ENCODE measurements around the gene BARHL2.
A peak's percentile ranks its signal among the peaks of the same experiment; 100 is the strongest.

BARHL2 gene

DNA sequence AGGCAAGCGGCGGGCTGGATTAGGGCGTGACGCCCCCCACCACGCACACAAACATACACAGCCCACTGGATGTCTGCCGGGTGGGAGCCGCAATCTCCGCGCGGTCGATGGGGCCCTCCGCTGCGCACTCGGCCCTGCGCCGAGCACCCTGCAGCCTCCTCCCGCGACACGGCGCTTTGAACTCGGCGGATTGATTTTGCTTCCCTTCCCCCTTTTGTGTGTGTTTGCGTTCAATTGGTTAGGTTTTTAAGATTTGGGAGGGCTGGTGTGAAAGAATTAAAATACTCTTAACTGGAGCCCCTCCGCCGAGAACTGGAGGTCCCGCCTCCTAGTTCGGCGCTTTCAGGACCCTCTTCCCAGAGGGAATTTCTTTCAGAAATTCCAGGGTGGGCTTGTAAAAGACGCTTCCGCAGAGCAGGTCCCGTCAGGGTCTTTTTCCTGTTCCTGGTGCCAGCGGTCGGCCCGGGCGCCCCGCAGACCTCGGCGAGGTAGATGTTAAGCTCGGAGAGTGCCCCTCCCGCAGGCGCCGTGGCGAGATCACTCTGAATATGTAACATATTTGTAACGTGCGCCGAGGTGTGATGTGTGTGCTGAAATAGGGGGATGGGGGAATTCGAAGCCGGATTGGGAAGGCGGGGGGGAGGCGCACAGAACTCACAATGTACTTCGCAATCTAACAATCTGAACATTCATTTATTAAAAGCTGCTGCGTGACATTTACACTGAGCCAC lies 8.0 kb upstream of the BARHL2 start:
- DNase-seq (ENCODE audit: low read depth in 3 of 3) = no peak

DNA sequence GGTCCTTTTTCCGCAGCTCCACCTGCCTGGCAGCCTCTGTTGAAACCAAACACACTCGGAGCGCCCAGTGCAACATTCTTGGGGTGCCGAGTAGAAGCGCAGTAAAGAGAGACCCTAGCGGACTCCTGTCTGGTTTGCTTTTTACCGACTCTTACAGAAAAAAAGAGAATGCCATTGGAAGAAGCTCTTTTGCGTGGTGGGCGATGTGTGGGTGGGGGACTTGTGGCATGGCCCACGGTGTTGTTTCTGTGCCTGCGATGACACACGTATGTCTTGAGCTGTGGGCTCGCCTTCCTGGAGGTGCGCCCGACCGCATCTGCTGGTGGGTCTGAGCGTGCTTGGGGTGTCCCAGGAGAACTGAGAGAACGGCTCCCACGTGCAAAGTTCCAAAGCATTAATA lies 7.3 kb upstream of the BARHL2 start:
- DNase-seq (ENCODE audit: low read depth in 3 of 3) = no peak

DNA sequence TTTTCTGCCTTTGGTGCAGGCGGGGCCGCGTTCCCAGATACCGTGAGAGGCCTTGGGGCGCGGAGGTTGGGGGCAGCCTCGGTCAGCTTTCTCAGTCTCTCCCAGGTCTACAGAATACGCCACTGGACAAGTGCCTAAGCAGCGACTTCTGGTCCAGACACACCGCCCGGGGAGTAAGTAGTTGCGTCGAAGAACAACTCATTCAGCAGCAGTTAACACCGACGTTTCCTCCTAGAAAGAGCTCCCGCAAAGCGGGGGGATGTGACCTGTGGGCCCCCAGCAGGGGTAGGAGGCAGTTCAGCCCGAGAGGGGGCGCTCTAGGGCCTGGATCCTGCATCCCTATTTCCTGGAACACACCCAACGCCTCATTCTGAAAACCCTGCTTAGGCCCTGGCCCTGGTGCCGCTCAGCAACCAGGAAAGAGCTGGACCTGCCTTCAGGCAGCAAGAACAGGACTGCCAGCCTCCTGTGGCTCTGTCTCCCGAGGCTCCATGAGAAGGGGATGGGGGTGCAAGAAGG lies 6.5 kb upstream of the BARHL2 start:
- no peak for DNase-seq (ENCODE audit: low read depth in 3 of 3)

DNA sequence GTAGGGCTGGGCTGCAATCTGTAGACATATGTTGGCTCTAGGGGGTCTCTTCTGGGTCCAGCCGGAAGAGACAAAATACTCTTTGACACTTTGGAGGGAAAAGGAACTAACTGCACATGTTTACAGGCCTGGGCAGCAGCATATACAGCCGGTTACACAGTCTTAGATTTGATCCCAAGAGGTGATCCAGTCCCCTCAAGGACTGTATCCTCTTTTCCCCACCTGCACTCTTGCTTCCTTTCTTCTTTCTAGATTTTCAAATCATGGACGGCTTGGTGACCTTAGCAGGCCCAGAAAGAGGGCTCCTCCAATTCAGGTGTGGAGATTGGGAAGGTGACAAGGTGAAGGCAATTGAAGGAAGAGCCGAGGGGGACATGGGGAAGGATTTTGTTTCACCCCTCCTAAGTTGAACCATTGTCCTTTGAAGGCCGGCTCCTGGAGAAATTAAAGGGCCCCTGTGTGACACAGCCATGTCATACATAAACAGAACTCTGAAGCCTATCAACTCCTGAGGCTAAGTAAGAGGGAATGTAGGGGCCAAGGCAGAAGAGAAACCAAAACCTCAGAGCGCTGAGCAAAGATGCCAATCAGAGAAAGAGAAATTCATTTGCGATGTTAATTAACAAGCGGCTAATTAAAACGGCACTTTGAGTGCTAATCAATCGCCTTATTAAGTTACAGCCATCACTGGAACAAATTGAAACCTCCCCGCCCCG lies 5.9 kb upstream of the BARHL2 start:
- DNase-seq (ENCODE audit: low read depth in 3 of 3) = no peak

DNA sequence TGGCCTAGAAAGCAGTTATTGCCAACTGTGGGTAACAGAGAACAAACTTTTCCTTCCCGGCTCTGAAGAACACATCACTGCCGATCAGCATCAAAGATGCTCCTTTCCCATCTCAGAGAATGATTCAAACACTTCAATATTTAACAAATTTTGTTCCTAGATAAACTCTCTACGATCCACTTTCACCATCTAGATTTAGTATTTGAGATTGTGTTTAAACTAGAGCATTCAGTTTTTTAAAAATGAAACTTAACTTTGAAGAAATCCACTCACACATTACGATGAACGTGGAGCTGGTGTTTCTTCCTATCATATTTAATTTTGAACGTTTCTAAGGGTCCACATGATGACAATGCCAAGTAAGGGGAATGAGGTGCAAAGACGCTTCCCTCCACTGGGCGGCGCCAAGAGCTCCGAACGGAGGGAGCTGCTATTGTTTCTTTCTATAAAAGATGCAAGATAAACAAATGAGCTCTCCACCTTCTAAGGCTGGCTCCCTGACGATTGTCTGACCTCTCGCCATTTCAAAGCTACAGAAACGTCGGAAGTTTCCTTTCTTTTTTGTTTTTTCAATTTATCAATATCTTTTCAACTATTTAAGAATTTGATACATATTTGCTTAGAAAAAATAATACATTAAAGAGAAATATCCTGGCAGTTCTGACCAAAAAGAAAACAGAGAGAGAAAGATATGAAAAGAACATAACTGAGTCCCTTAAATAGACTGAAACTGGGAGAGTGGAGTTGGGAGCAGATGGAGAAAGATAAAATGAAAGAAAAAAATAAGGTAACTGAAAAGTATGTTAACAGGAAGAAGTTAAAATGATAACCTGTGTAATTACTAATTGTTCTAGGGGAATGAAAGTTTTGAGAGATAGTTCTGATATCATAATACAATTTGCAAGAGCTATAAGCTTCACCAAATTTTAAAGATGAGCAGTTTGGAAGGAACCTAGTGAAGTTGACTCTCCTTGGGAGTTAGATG lies 4.4 kb upstream of the BARHL2 start:
- DNase-seq (ENCODE audit: low read depth in 3 of 3) = peak in 1 of 3 donors; percentile 41

DNA sequence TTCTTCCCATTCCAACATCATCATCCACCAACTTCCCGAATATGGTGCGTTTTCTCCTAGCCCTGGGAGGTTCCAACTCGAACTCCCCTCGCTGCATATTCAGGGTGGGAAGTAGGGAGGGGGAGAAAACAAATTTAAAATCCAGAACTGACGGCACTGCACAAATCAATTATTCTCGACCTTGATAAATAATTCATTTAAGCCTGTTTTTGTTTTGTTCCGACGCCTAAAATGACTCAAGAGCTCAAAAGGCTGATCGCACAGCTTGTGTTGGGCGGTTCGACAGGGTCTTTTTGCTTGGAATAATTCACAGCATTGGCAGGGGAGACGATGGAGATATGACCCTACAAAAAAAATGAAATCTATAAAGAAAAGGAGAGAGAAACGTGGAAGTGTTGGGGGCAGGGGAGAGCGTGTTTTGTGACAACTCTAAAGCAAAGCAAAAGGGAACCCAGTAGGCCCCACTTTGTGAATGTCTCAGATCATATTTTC lies 3.1 kb upstream of the BARHL2 start:
- no peak for DNase-seq (ENCODE audit: low read depth in 3 of 3)

DNA sequence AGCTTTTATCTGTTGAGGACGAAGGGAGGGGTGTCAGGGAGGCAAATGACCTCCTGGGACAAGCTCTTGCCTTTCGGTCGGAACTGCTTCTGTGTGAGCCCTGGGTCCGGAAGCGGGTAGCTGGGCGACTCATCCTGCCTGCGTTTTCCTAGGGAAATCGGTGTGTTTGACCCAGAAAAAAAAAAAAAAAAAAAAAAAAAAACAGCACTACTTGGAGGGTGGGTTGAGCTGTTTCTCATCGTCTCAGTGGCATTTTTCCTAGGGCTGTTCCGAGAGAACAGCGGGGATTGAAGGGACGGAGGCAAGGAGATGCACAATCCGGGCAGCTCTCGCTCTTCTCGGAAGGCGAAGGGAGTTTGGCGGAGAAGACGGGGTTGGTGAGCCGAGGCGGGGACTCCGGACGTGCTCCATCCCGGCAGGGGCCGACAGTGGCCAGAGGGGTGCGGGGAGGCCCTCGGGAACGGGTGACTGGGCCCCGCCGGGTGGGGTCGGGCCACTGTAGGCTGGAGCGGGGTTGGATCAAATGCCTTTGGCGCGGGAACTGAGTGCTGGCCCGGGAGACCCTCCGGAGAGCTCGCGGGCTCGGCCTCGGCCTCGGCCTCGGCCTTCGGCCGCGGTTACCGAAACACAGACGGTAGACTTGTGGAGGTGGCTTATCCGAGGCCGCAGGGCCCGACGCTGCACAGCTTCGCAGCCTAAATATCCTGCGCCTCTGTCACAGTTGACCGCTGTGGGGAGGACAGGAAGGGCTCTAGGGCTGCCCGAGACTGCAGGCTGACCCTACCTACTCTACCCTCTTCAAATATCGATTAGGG lies 2.4 kb upstream of the BARHL2 start:
- no peak for DNase-seq (ENCODE audit: low read depth in 3 of 3)

DNA sequence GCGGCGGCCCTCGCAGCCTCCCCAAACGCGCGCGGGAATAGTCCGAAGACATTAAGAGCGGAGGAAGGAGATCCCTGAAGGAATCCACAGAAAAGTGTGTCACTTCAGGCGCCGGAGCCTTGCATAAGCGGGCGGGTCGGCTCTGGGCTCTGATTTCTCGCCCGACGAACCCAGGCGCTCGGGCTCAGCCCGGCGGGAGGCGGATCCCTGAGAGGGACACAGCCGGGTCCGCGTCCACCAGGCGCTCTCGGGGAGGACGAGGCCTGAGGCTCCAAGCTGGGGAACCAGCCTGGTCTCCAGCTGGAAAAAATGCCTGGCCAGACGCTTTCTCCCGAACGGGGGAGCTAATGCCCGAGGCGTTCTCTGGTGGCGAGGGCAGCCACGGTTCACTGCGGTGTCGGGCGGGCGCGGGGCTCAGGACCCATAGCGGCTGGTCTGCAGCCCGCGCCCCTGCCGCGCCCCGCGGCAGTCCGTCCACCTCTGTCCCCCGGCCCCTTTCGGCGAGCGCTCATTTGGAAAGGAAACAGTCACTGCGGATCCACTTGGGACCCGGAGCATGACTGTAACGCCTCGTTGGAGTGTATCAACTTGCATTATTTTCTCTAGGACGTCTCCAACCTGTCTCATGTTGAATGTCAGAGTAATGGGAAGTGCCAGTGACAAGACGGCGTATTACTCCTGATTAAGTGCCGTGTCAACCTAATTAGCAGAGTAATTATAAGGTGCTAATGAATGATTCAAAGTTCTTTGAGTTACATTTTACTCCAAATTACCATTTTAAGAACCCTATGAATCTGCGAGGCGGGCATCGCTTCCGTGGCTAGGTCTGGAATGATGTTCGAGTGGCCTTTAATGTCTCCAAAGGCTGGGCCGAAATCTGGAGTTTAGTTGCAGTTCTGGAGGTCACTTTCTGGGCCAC lies 1.6 kb upstream of the BARHL2 start:
- no peak for DNase-seq (ENCODE audit: low read depth in 3 of 3)

DNA sequence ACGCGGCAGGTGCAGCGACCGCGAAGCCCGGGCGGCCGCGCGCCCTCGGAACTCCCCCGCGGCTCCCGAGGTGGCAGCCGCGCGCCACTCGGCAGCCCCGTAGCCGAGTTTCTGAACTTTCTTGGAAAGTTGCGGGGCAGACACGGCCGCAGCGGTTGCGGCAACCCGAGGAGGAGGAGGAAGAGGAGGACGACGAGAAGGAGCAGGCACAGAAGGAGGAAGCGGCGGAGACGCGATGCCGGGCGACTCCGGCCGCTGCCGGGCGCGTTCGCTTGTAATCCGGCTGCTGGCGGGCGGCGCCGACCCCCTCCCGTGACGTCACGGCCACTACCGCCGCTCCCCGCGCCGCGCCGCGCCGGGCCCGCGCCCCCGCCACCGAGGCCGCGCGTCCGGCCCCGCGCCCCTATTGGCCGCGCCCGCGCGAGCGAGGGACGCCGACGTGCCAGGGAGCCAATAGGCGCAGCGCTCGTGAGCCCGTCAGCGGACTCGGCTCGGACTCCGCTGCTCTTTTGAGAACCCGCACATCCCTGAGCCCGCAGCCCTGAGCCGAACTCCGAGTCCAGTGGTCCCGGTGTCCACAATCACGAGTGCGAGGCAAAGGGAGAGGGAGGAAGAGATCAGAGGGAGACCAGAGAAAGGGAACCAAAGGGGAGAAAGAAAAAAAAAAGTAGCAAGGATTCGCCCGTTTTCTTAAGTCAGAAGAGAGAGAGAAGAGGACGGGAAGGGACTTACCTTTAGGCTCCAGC lies 736 bp upstream of the BARHL2 start:
- DNase-seq (ENCODE audit: low read depth in 3 of 3) = no peak

DNA sequence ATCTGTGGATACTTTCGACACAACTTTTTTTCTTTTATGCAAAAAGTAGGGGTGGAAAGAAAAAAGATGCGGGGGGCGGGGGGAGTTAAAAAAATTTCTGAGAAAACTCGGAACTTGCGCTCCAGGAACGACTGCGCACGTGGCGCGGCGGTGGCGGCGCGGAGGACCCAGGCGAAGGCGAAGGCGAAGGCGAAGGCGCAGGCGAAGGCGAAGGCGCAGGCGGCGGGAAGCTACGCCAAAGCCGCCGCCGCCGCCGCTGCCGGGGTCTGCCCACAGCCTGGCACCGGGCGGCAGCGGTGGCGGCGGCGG lies 208 bp upstream of the BARHL2 start:
- no peak for DNase-seq (ENCODE audit: low read depth in 3 of 3)

DNA sequence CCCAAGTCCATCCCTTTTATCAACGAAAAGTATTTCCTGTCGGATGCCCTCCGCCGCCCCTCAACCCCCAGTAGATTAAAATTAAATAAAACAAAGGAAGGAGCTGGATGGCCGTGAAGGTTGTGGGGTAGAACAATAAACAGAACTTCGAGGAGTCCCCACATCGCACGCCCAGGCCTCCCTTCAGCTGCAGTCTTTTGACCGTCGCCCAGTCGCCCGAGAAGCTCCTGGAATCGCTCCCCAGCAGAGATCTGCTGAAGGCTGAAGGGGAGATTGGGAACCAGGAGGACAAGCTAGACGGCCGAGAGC lies 905 bp downstream of the BARHL2 start:
- DNase-seq (ENCODE audit: low read depth in 3 of 3) = no peak

DNA sequence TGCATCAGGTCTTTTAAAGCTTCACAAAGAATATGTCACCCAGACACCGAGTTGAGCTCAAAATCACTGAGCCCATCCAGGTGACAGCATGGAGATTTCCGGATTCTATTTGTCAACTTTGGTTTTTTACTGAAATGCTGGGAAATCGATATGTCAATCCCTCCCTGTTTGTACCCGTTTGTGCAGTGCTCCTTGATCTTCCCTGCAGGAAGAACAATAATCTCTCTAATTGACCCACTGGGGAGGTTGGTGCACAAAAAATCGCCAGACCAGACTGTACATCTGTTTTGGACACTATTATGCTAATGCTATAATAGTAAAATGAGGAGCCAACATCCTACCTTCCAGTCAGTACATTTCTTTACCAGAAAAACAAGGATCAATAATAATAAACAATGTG lies 1.8 kb downstream of the BARHL2 start:
- no peak for DNase-seq (ENCODE audit: low read depth in 3 of 3)

DNA sequence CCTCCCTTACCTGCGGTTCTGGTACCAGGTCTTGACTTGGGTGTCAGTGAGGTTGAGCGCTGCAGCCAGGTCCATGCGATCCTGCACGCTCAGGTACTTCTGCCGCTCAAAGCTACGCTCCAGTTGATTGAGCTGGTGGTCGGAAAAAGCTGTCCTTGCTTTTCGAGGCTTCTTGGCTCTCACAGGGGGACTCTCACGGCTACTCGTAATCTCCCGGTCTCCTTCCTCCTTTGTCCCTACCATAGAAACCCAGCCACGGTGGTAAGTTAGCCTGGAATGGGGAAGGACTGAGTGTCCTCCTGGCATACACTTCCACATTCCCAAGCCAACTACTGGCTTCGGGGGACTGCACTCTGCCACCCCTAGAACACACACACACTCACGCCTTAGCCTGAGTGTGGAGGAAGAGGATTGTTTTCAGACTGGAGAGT lies 2.6 kb downstream of the BARHL2 start:
- no peak for DNase-seq (ENCODE audit: low read depth in 3 of 3)

DNA sequence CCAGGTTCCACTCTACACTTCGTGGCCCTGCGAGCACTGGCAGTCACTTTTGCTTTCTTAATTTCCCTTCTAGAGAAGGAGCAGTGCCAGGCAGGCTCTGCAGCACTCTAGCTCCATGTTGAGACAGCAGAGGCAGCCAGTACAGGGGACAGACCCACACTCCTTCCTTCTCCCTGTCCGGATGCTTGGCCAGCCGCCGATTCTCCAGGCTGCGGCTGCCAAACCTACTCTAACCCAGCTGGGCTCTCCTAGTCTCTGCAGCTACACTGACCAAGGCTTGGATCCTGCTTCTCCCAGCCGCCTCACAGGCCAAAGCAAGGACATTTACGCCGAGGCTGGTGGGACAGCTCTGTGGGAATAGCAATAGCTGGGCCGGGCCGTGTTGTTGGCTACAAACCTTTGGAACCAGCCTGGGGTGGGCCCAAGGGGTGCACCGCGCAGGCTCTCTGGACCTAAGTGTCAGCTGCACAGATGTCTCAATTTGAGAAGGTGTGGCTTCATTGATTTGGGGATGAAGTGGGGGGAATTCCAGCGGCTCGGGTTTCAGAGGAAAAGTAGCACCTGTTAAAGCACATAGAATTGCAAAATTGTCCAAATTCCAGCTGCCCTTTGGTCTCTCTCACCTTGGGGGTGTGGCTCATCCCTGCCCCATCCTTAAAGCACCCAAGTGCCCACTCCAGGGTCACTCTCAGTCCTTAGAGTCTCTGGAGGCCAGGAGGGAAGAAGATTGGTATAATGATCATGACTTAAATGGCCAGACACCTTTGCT lies 3.2 kb downstream of the BARHL2 start:
- no peak for DNase-seq (ENCODE audit: low read depth in 3 of 3)

DNA sequence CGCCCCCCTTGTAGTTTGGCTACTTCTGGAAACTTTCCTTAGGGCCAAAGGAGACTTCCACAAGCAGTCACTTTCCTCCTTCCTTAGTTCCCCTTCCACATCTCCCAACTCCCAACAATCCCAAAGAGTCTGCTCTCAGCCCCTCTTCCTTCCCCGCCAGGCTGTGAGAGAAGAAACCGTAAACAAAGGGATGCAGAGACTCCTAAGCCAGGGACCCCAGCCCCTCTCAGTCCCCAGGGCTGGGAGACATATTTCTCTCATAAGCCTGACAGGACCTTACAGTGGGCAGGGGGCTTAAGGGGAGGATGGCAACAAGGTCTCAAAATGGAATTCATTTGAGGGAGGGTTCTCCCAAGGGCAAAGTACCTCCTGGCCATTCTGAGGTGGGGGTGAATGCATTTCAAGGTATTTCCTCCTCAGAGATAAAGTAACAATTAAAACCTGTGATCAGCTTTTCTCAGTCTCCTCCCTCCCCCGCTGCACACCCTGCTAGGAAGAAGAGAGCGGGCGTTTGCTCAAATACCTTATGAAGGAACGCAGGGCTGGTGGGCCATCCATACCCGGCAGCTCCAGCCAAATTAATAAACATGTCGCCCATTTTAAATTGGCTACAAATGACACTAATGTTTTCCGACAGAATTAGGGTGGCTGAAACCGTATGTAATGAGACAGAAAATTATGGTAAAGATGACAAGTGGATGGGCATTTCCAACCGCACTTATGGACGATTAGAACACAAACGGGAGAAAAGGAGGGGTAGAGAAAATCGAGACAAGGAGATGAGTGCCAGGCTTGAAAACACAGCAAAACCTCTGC lies 4.0 kb downstream of the BARHL2 start:
- no peak for DNase-seq (ENCODE audit: low read depth in 3 of 3)

DNA sequence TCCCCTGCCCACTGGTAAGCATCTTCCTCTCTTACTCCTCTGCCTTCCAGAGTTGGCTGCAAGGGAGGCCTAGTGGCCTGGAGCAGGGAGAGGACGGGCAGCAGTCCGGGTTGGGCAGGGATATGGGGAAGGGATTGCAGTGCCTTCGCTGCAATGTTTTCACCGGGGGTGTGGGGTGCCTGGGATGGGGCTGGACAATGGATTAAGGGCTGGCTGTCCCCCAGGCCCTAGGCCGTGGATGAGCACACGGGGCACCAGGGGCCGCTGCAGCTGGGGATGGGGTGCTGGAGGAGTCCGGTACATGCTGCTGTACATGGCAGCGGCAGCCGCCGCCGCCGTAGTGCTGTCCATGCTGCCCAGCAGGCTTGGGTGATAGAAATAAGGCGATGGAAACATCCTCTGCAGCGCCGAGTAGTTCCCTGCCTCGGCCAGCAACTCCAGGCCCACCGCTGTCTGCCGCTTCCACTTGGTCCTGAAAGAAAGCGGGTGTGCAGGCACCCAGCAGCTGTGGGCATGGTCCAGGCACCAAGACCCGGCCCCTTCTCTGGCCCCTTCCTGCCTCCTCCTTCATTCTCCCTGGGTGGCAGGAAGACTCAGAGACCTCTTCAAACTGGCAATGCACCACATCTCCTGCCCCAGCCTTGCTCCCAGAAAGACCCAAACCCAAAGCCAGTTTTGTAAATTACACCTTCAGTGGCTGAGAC lies 4.8 kb downstream of the BARHL2 start:
- no peak for DNase-seq (ENCODE audit: low read depth in 3 of 3)

DNA sequence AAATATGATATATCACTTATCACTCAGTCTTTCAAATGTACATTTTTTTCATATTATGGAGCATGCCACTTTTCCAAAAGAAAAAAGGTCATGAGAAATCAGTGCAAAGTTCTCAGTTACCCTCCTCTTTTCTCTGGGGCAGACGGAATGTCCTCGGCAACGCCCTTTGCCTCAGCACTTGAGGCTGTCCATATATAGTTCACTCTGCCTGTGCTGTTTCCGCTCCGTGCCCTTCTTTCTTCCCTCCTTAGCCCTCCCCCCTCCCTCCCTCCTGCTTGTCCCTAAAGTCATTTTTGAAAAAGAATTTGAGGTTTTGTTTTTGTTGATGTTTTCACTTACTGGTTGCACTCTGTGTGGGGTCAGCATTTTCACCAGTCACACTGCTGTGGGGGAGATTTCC lies 5.4 kb downstream of the BARHL2 start:
- no peak for DNase-seq (ENCODE audit: low read depth in 3 of 3)

All from stimulated activated CD4-positive, alpha-beta T cell treated with anti-CD3 and anti-CD28 coated beads, TNF-alpha, amount 100 ng/mL, for 48 hours (primary cell).